ENCODE data around the gene PAPOLG.

PAPOLG gene

DNA sequence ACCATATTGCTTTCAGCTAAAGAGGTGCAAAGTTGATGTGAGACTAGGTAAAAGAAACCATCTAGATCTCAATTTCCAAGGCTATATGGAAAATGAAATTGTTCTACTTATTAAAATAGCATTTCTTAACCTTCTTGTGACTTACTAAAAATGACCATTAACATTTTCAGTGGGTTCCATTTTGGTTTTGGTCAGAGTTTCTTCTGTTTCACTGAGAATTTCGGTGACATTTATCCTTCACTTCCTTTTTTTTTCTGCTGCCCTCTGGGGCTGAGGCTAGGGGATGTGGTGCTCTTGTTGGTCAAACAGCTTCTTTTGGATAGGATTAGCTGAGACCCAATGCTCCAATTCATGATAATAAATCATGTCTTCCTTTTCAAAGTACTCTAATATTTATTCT is 81.1 kb downstream of the PAPOLG start:
- Mint-ChIP-seq H3K4me3 (no peak overlapping the region), H3K27me3 (ENCODE audit: low read depth, poor library complexity) (peaks cover 10% of the 10 kb centered on the region), H3K36me3 (ENCODE audit: low read depth) (no peaks in the 10 kb centered on the region), H3K4me1 (peaks cover 6% of the 10 kb centered on the region), H3K9me3 (no peaks in the 10 kb centered on the region), H3K27ac (no peak overlapping the region)
- no peak for DNase-seq
- TF ChIP-seq CTCF (IDR thresholded peaks at IDR 0.05): no peak

GRCh38 chr2:60838481-60838880 is 82.4 kb downstream of the PAPOLG start:
- no peak overlapping the region for H3K4me3 Mint-ChIP-seq
- H3K36me3 Mint-ChIP-seq (ENCODE audit: low read depth): no peaks in the 10 kb centered on the region
- H3K4me1 Mint-ChIP-seq: peaks cover 6% of the 10 kb centered on the region
- DNase-seq: no peak
- no peak for TF ChIP-seq CTCF (IDR thresholded peaks at IDR 0.05)
- H3K9me3 Mint-ChIP-seq: no peaks in the 10 kb centered on the region
- no peak overlapping the region for H3K27ac Mint-ChIP-seq
- H3K27me3 Mint-ChIP-seq (ENCODE audit: low read depth, poor library complexity): peaks cover 10% of the 10 kb centered on the region

GRCh38 chr2:60839126-60839813 is 83.2 kb downstream of the PAPOLG start:
- H3K27me3 Mint-ChIP-seq (ENCODE audit: low read depth, poor library complexity): peaks cover 13% of the 10 kb centered on the region
- H3K4me1 Mint-ChIP-seq: peaks cover 6% of the 10 kb centered on the region
- no peak for TF ChIP-seq CTCF (IDR thresholded peaks at IDR 0.05)
- H3K27ac Mint-ChIP-seq: no peak overlapping the region
- H3K36me3 Mint-ChIP-seq (ENCODE audit: low read depth): no peaks in the 10 kb centered on the region
- no peaks in the 10 kb centered on the region for H3K9me3 Mint-ChIP-seq
- DNase-seq: no peak
- H3K4me3 Mint-ChIP-seq: no peak overlapping the region

- H3K4me1 Mint-ChIP-seq: peaks cover 6% of the 10 kb centered on the region
- H3K9me3 Mint-ChIP-seq: peaks cover 3% of the 10 kb centered on the region
- H3K27me3 Mint-ChIP-seq (ENCODE audit: low read depth, poor library complexity): peaks cover 19% of the 10 kb centered on the region
- H3K27ac Mint-ChIP-seq: peak overlapping the region; percentile 9
- H3K4me3 Mint-ChIP-seq: no peak overlapping the region
- H3K36me3 Mint-ChIP-seq (ENCODE audit: low read depth): no peaks in the 10 kb centered on the region
- DNase-seq: no peak
- no peak for TF ChIP-seq CTCF (IDR thresholded peaks at IDR 0.05)
Measured at GRCh38 chr2:60840880-60841279, 84.8 kb downstream of the PAPOLG start.

GRCh38 chr2:60843006-60843405 is 86.9 kb downstream of the PAPOLG start:
- DNase-seq: no peak
- no peak for TF ChIP-seq CTCF (IDR thresholded peaks at IDR 0.05)
- H3K27ac Mint-ChIP-seq: no peak overlapping the region
- H3K4me3 Mint-ChIP-seq: no peak overlapping the region
- peaks cover 17% of the 10 kb centered on the region for H3K4me1 Mint-ChIP-seq
- peaks cover 5% of the 10 kb centered on the region for H3K9me3 Mint-ChIP-seq
- H3K27me3 Mint-ChIP-seq (ENCODE audit: low read depth, poor library complexity): peaks cover 18% of the 10 kb centered on the region
- no peaks in the 10 kb centered on the region for H3K36me3 Mint-ChIP-seq (ENCODE audit: low read depth)

DNA sequence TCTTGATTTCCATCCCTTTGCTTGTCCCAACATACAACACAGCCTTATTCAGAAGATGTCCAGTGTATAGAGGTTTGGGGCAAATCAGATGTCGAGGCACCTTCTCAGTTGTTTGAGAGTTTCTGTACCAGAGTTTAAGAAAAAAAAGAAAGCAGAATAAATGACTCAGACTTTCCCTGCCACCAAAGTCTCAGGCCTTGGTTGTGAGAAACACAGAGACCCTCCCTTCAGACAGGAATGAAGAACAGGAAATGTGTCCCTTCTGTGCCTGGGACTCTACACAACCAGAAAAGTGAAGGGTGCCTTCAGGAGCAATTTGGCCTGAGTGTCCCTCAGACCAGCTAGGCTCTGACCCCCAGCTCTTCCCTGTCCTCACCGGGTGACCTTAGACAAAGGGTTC is 88.0 kb downstream of the PAPOLG start:
- Mint-ChIP-seq H3K27ac (no peak overlapping the region), H3K27me3 (ENCODE audit: low read depth, poor library complexity) (peaks cover 15% of the 10 kb centered on the region), H3K36me3 (ENCODE audit: low read depth) (no peaks in the 10 kb centered on the region), H3K4me1 (peaks cover 19% of the 10 kb centered on the region), H3K4me3 (no peak overlapping the region), H3K9me3 (peaks cover 5% of the 10 kb centered on the region)
- no peak for DNase-seq
- TF ChIP-seq CTCF (IDR thresholded peaks at IDR 0.05): no peak

Data from nephron progenitor cell (in vitro differentiated cells).